Glomerular endothelial cell (primary cell): Measurements from ENCODE around the gene CEP104. TPM values are rescaled to one million over a fixed set of nuclear protein-coding genes. Genes with fewer than 3 reads are reported as not detected.

Experiments
- DNase-seq: peaks from one replicate; pipeline ENCODE4 v3.0.0-alpha.2; 2011; ENCODE audit warnings: low read depth, low spot score; ENCODE audit errors: extremely low read depth
- total RNA-seq: library from RNA; depleted of rRNA; stranded (reverse); fragments of >200 nt; gene quantifications from 2 replicates; pipeline ENCODE4 v1.2.3, GENCODE V29; 2015

CEP104 gene
- total RNA-seq, result 30.5 and 44.9 TPM in 2 replicates

GRCh38 chr1:3856923-3857790 lies at the start of gene CEP104, which contains the start of gene DFFB:
Gene CEP104, minus strand, starts transcription at chr1:3857211. Its CDS starts 4,804 bp downstream, at chr1:3852407.
Gene DFFB, plus strand, starts transcription at chr1:3857476. Its CDS starts 128 bp downstream, at chr1:3857604.
- no peak for DNase-seq

GRCh38 chr1:3906672-3907020 lies 49.6 kb upstream of the CEP104 start:
- no peak for DNase-seq

- DNase-seq, result no peak
Measured at GRCh38 chr1:3905953-3906671, 49.1 kb upstream of the CEP104 start.

GRCh38 chr1:3905266-3905952 lies 48.4 kb upstream of the CEP104 start:
- no peak for DNase-seq

GRCh38 chr1:3904843-3905185 lies 47.8 kb upstream of the CEP104 start:
- no peak for DNase-seq

GRCh38 chr1:3904006-3904842 lies 47.2 kb upstream of the CEP104 start:
- no peak for DNase-seq

- no peak for DNase-seq
Measured at GRCh38 chr1:3903141-3904005, 46.4 kb upstream of the CEP104 start.

- no peak for DNase-seq
Measured at GRCh38 chr1:3902571-3903091, 45.6 kb upstream of the CEP104 start.

- DNase-seq, result no peak
Measured at GRCh38 chr1:3902111-3902511, 45.1 kb upstream of the CEP104 start.

GRCh38 chr1:3900969-3901529 lies 44.0 kb upstream of the CEP104 start:
- DNase-seq, result peak; percentile 65

- peak; percentile 90 for DNase-seq
Measured at GRCh38 chr1:3900150-3900968, 43.3 kb upstream of the CEP104 start, which contains the start of gene C1orf174. Gene C1orf174, minus strand, starts transcription at chr1:3900272. Its CDS starts 86 bp downstream, at chr1:3900186.

- DNase-seq, result no peak
Measured at GRCh38 chr1:3899754-3900149, 42.7 kb upstream of the CEP104 start.

GRCh38 chr1:3898994-3899753 lies 42.2 kb upstream of the CEP104 start:
- no peak for DNase-seq

- DNase-seq, result no peak
Measured at GRCh38 chr1:3898475-3898735, 41.4 kb upstream of the CEP104 start.

- no peak for DNase-seq
Measured at GRCh38 chr1:3896396-3897000, 39.5 kb upstream of the CEP104 start.

- no peak for DNase-seq
Measured at GRCh38 chr1:3895951-3896325, 38.9 kb upstream of the CEP104 start.

- no peak for DNase-seq
Measured at GRCh38 chr1:3895279-3895950, 38.4 kb upstream of the CEP104 start.
